HAP-1 (cell line): ENCODE results near the gene CNIH3.
A peak's percentile ranks its signal among the peaks of the same experiment; 100 is the strongest.
"Not testable (repeated sequence)": the region's sequence is repeated elsewhere in the genome, so short reads cannot be mapped to it uniquely, and the experiment has no call there.

ENCODE experiments used
- DNase-seq, 2 experiments: peaks; one replicate each; pipeline ENCODE4 v3.0.0-alpha.2; 2016 to 2020; ENCODE audit warnings: low spot score in 2 of 2
- H3K27me3 ChIP-seq: fragments of 250-450 bp; sonication (Bioruptor Pico); 2 replicates; pipeline ENCODE4 v1.5.1; 2020; ENCODE audit warnings: low read depth, mild to moderate bottlenecking, moderate library complexity
- H3K36me3 ChIP-seq: fragments of 250-450 bp; sonication (Bioruptor Pico); replicated peaks from 2 replicates; pipeline ENCODE4 v1.5.1; 2020; ENCODE audit warnings: mild to moderate bottlenecking
- H3K4me1 ChIP-seq: fragments of 250-450 bp; sonication (Bioruptor Pico); 2 replicates; pipeline ENCODE4 v1.5.1; 2020; ENCODE audit warnings: mild to moderate bottlenecking
- H3K4me3 ChIP-seq: fragments of 250-450 bp; sonication (Bioruptor Pico); 2 replicates; pipeline ENCODE4 v1.5.1; 2020; ENCODE audit warnings: mild to moderate bottlenecking, moderate library complexity
- H3K9me3 ChIP-seq: fragments of 250-450 bp; sonication (Bioruptor Pico); 2 replicates; pipeline ENCODE4 v1.5.1; 2020; ENCODE audit warnings: mild to moderate bottlenecking, moderate library complexity
- in situ Hi-C: fragments of 300-500 bp; cut with MboI; formaldehyde crosslinking; loops from 3 replicates; pipeline ENCODE4 v1.14.3; 2020; ENCODE audit warnings: low sequenced_read_pairs, inconsistent platforms, mixed read lengths

Gene CNIH3

GRCh38 chr1:224710196-224710595 is 94.1 kb downstream of the CNIH3 start:
- in situ Hi-C loops, result no loop called here

GRCh38 chr1:224711231-224711756 is 95.2 kb downstream of the CNIH3 start:
- DNase-seq, H3K4me3 ChIP-seq, H3K9me3 ChIP-seq, H3K27me3 ChIP-seq, H3K36me3 ChIP-seq, H3K4me1 ChIP-seq, in situ Hi-C loops: not testable (repeated sequence)

More at GRCh38 chr1:224710196-224710595, 94.1 kb downstream of the CNIH3 start:
- no peak overlapping the region for H3K4me3 ChIP-seq
- no peaks in the 10 kb centered on the region for H3K27me3 ChIP-seq
- no peak for DNase-seq
- no peaks in the 10 kb centered on the region for H3K9me3 ChIP-seq
- H3K4me1 ChIP-seq, result no peaks in the 10 kb centered on the region
- H3K36me3 ChIP-seq, result no peaks in the 10 kb centered on the region

DNA sequence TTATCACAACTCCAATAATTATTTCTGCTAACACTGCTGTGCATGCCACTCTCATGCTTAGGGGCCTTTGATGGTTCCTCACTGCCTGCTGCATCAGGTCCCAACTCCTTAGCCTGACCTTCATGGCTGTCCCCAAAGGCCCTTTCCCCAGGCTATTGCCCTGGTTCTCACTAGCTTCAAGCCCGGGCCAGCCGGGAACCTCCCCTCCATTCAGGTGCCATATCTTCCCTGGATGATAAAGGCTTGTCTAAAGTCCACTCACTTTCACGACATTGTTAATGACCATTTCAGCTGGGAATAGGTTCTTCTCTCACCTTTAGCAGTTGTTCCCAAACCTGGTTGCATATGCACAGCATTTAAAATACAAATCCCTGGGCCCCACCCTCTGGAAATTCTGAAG is 95.8 kb downstream of the CNIH3 start:
- Histone ChIP-seq H3K4me1 (no peaks in the 10 kb centered on the region), H3K27me3 (no peaks in the 10 kb centered on the region), H3K4me3 (no peak overlapping the region), H3K9me3 (no peaks in the 10 kb centered on the region), H3K36me3 (no peaks in the 10 kb centered on the region)
- DNase-seq, result no peak
- in situ Hi-C loops, result no loop called here

DNA sequence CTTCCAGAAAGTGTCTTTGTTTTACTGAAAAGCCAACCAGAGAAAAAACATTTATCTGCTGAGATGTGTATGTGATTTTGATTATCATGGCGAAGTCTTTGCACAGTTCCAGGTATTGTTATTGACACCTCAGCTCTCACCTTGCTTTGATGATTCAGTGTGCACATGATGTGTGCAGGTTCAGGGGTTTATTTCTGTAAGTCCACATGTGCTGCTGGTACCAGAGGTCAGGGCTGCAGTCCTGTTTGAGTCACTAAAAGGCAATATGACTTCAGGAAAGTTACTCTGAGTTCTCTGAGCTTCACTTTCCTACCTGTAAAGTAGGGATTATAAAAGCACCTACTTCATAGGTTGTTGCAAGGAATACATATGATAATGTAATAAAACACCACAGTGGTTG is 97.1 kb downstream of the CNIH3 start:
- no peak overlapping the region for H3K4me3 ChIP-seq
- in situ Hi-C loops, result no loop called here
- H3K4me1 ChIP-seq, result no peaks in the 10 kb centered on the region
- H3K9me3 ChIP-seq, result no peaks in the 10 kb centered on the region
- no peaks in the 10 kb centered on the region for H3K27me3 ChIP-seq
- H3K36me3 ChIP-seq, result no peaks in the 10 kb centered on the region
- no peak for DNase-seq

GRCh38 chr1:224714553-224714952 is 98.4 kb downstream of the CNIH3 start:
- H3K27me3 ChIP-seq, result no peaks in the 10 kb centered on the region
- DNase-seq, result no peak
- H3K36me3 ChIP-seq, result no peaks in the 10 kb centered on the region
- no peaks in the 10 kb centered on the region for H3K4me1 ChIP-seq
- H3K9me3 ChIP-seq, result no peaks in the 10 kb centered on the region
- in situ Hi-C loops, result no loop called here
- H3K4me3 ChIP-seq, result no peak overlapping the region

GRCh38 chr1:224718470-224719053 is 102.4 kb downstream of the CNIH3 start:
- H3K4me3 ChIP-seq, result no peak overlapping the region
- H3K27me3 ChIP-seq, result no peaks in the 10 kb centered on the region
- H3K9me3 ChIP-seq, result no peaks in the 10 kb centered on the region
- no peaks in the 10 kb centered on the region for H3K4me1 ChIP-seq
- DNase-seq, result no peak
- in situ Hi-C loops, result no loop called here
- no peaks in the 10 kb centered on the region for H3K36me3 ChIP-seq

DNA sequence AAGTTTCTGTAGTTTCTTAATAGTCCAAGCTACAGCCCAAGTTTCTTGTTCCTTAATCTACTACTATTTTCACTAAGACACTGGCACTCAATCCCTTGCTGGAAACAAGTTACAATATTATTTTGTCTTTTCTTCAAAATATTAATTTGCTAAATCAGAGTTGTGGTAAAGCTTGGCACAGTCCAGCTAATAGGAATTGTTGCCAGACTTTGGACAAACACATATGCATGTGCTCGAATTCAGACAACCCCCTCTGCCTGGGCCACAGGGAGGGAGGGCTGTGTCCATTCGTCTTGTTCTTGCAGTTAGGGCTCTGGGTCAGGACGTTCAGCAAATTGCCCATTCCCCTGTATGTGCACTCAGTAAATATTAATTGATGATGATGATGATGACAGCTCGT is 103.6 kb downstream of the CNIH3 start:
- H3K4me1 ChIP-seq, result no peaks in the 10 kb centered on the region
- in situ Hi-C loops, result no loop called here
- no peak for DNase-seq

DNA sequence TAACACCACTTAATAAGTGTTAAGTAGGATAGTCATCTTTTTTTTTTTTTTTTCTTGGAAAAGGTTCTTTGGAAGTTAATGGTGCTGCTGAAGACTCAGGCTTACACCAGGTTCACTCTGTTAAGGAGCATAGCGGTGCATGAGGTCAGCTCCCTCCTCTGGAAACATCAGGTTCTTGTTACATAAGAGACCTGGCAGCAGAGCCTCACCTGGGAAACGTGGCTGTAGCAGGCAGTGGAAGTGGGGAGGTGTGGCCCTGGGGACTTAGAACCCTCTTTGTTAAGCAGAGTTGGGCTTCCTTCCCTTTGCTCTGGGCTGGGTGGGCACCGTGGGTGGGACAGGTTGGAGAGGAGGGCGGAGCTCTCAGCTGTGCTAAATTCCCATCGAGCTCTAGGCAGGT is 104.1 kb downstream of the CNIH3 start:
- Histone ChIP-seq H3K4me1 (no peaks in the 10 kb centered on the region), H3K27me3 (no peaks in the 10 kb centered on the region)
- in situ Hi-C loops, result no loop called here

More for the DNA sequence above, 103.6 kb downstream of the CNIH3 start:
- Histone ChIP-seq H3K9me3 (no peaks in the 10 kb centered on the region), H3K27me3 (no peaks in the 10 kb centered on the region), H3K4me3 (no peak overlapping the region), H3K36me3 (no peaks in the 10 kb centered on the region)

DNA sequence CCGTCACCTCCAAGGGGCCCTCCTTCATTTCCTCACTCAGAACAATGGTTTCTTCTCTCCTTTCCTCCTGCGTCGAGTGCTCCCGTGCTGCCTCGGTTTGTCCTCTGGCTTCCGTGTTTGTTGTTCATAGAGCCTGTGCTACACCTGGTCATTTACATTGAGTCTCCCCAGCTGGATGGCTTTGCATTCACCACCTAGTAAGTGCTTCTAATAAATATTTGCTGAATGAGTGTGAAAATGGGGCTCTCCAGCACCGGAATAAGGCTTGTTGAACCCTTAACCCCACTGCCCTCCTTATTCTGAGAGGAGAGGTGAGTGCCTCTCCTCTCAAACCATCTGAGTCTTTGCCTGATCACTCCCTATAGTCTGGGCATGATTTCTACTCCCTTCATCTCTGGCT is 104.9 kb downstream of the CNIH3 start:
- no peak for DNase-seq
- Histone ChIP-seq H3K9me3 (no peaks in the 10 kb centered on the region), H3K4me3 (no peak overlapping the region), H3K27me3 (no peaks in the 10 kb centered on the region), H3K4me1 (peaks cover 2% of the 10 kb centered on the region; the same call in 1 of the 2 replicates), H3K36me3 (no peaks in the 10 kb centered on the region)
- in situ Hi-C loops, result no loop called here

More for the DNA sequence above, 104.1 kb downstream of the CNIH3 start:
- Histone ChIP-seq H3K4me3 (no peak overlapping the region), H3K9me3 (no peaks in the 10 kb centered on the region), H3K36me3 (no peaks in the 10 kb centered on the region)
- DNase-seq, result no peak

DNA sequence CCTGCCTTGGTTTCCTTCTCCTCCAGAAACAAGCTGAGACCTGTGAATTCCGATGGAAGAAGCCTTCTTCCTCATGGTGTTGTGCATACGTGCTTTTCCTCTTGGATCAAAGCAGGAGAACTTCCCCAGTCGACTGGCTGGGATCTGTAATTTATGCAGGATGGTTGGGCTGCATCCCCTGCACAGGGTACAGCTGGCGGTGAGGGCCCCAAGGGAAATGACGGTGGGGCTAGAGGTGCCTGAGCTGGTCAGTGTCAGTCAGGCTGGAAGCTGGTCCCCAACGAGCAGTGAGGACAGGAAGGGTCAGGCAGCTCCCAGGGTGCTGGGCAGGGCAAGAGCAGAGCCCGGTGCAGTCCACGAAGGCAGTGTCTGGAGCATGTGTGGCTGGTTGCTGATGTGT is 106.7 kb downstream of the CNIH3 start:
- Histone ChIP-seq H3K36me3 (no peaks in the 10 kb centered on the region), H3K4me3 (no peak overlapping the region), H3K27me3 (no peaks in the 10 kb centered on the region), H3K9me3 (no peaks in the 10 kb centered on the region), H3K4me1 (peaks cover 16% of the 10 kb centered on the region)
- in situ Hi-C loops, result no loop called here
- DNase-seq, result no peak

GRCh38 chr1:224724566-224724965 is 108.4 kb downstream of the CNIH3 start:
- in situ Hi-C loops, result no loop called here
- DNase-seq, result no peak
- Histone ChIP-seq H3K4me3 (no peak overlapping the region), H3K36me3 (no peaks in the 10 kb centered on the region), H3K4me1 (peaks cover 28% of the 10 kb centered on the region), H3K9me3 (no peaks in the 10 kb centered on the region), H3K27me3 (no peaks in the 10 kb centered on the region)

DNA sequence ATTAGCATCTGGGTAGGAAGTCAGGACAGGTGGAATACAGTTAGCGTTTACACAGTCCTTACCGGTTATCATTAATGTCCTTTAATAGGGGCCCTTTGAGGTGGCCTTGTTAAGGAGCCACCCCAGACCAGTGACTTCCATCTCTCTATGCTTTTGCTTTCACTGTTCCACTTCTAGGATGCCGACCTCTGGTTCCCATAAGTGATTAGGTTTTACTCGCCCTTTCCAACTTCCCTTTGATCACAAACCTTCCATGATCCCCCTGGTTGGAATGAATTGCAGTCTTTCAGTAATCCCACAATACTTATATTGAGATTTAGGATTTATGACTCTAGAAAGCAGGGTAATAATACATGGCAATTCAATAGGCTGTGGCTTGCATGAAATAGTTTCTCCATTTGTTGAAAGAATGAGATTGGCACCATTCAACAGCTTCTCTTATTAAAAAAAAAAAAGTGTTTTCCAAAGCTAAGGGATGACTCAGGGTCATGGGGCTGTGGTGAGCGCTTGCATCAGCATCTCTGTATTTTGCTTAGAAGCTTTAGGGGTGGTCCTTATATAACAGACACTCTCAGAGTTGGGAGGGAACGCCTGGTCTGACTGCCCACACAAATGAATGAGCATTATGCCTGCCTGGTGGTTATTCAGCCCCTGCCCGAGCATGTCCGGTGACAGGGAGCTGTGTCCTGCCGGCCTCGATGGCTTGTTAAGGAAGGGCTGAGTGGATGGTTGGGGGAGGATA is 110.5 kb downstream of the CNIH3 start:
- DNase-seq, result peak; percentile 70 to 84
- no peaks in the 10 kb centered on the region for H3K27me3 ChIP-seq

GRCh38 chr1:224727351-224728289 is 111.5 kb downstream of the CNIH3 start:
- in situ Hi-C loops, result no loop called here
- no peak for DNase-seq

More for the DNA sequence above, 110.5 kb downstream of the CNIH3 start:
- Histone ChIP-seq H3K4me1 (peaks cover 28% of the 10 kb centered on the region), H3K4me3 (no peak overlapping the region), H3K9me3 (no peaks in the 10 kb centered on the region), H3K36me3 (no peaks in the 10 kb centered on the region)
- in situ Hi-C loops, result no loop called here

More at GRCh38 chr1:224727351-224728289, 111.5 kb downstream of the CNIH3 start:
- Histone ChIP-seq H3K4me3 (no peak overlapping the region), H3K36me3 (no peaks in the 10 kb centered on the region), H3K9me3 (no peaks in the 10 kb centered on the region), H3K27me3 (no peaks in the 10 kb centered on the region), H3K4me1 (peaks cover 28% of the 10 kb centered on the region)
